ENCODE measurements around the gene PACSIN1. TPM values are rescaled to one million over a fixed set of nuclear protein-coding genes. Genes with fewer than 3 reads are reported as not detected.

The PACSIN1 gene
- total and polyA plus RNA-seq, 2 experiments from 2014 or later: 0.05 to 0.37 TPM

- Histone ChIP-seq H3K4me2 (peak overlapping the region; percentile 93), H3K27ac (no peak overlapping the region), H3K79me2 (no peaks in the 10 kb centered on the region), H3K4me3 (peak overlapping the region; percentile 33), H3K27me3 (peaks cover 14% of the 10 kb centered on the region), H4K20me1 (ENCODE audit: insufficient read depth, poor library complexity, severe bottlenecking) (no peaks in the 10 kb centered on the region), H2AFZ (peak overlapping the region; percentile 33), H3K4me1 (ENCODE audit: insufficient read depth) (peaks cover 4% of the 10 kb centered on the region), H3K36me3 (replicated peaks; ENCODE audit: insufficient read depth, low read depth) (no peaks in the 10 kb centered on the region), H3K9me3 (ENCODE audit: low read depth) (no peaks in the 10 kb centered on the region), H3K9me2 (replicated peaks; ENCODE audit: insufficient read depth) (no peaks in the 10 kb centered on the region)
- no peak for DNase-seq (ENCODE audit: low spot score)
- 36% methylated on average over 23 of the region's 28 CpGs for WGBS (ENCODE audit: low lambda C conversion rate, missing lambda C conversion rate)
- TF ChIP-seq CTCF (IDR thresholded peaks at IDR 0.05; ENCODE audit: poor library complexity) (no peak), EZH2 (IDR thresholded peaks at IDR 0.05; ENCODE audit: borderline replicate concordance) (no peak), EZH2phosphoT487 (IDR thresholded peaks at IDR 0.05; ENCODE audit: low read depth, severe bottlenecking, unreplicated experiment) (no peak)
These were observed 638 bp downstream of the PACSIN1 start for GRCh38 chr6:34466242-34467185.

GRCh38 chr6:34468378-34468892 lies 2.6 kb downstream of the PACSIN1 start:
- H3K4me1 ChIP-seq (ENCODE audit: insufficient read depth): peaks cover 4% of the 10 kb centered on the region
- no peaks in the 10 kb centered on the region for H3K79me2 ChIP-seq
- no peaks in the 10 kb centered on the region for H3K9me2 ChIP-seq (replicated peaks; ENCODE audit: insufficient read depth)
- H3K27me3 ChIP-seq: peaks cover 14% of the 10 kb centered on the region
- no peak overlapping the region for H2AFZ ChIP-seq
- TF ChIP-seq CTCF (IDR thresholded peaks at IDR 0.05; ENCODE audit: poor library complexity) (no peak), EZH2phosphoT487 (IDR thresholded peaks at IDR 0.05; ENCODE audit: low read depth, severe bottlenecking, unreplicated experiment) (no peak), EZH2 (IDR thresholded peaks at IDR 0.05; ENCODE audit: borderline replicate concordance) (no peak)
- no peak overlapping the region for H3K27ac ChIP-seq
- H3K4me3 ChIP-seq: no peak overlapping the region
- H3K36me3 ChIP-seq (replicated peaks; ENCODE audit: insufficient read depth, low read depth): no peaks in the 10 kb centered on the region
- no peaks in the 10 kb centered on the region for H3K9me3 ChIP-seq (ENCODE audit: low read depth)
- 90% methylated on average over 4 of the region's 4 CpGs for WGBS (ENCODE audit: low lambda C conversion rate, missing lambda C conversion rate)
- no peaks in the 10 kb centered on the region for H4K20me1 ChIP-seq (ENCODE audit: insufficient read depth, poor library complexity, severe bottlenecking)
- no peak overlapping the region for H3K4me2 ChIP-seq
- DNase-seq (ENCODE audit: low spot score): no peak

- TF ChIP-seq EZH2phosphoT487 (IDR thresholded peaks at IDR 0.05; ENCODE audit: low read depth, severe bottlenecking, unreplicated experiment): no peak
- TF ChIP-seq EZH2 (IDR thresholded peaks at IDR 0.05; ENCODE audit: borderline replicate concordance): no peak
- TF ChIP-seq CTCF (IDR thresholded peaks at IDR 0.05; ENCODE audit: poor library complexity): no peak
- Histone ChIP-seq H4K20me1 (ENCODE audit: insufficient read depth, poor library complexity, severe bottlenecking) (no peaks in the 10 kb centered on the region), H3K36me3 (replicated peaks; ENCODE audit: insufficient read depth, low read depth) (no peaks in the 10 kb centered on the region)
These were observed 3.6 kb downstream of the PACSIN1 start for GRCh38 chr6:34469499-34469898.

More at GRCh38 chr6:34469499-34469898, 3.6 kb downstream of the PACSIN1 start:
- H3K27me3 ChIP-seq: peaks cover 14% of the 10 kb centered on the region
- no peak overlapping the region for H2AFZ ChIP-seq
- no peak overlapping the region for H3K4me2 ChIP-seq
- no peak for DNase-seq (ENCODE audit: low spot score)
- H3K4me3 ChIP-seq: no peak overlapping the region
- peaks cover 4% of the 10 kb centered on the region for H3K4me1 ChIP-seq (ENCODE audit: insufficient read depth)
- H3K9me2 ChIP-seq (replicated peaks; ENCODE audit: insufficient read depth): no peaks in the 10 kb centered on the region
- H3K79me2 ChIP-seq: no peaks in the 10 kb centered on the region
- H3K9me3 ChIP-seq (ENCODE audit: low read depth): no peaks in the 10 kb centered on the region
- H3K27ac ChIP-seq: no peak overlapping the region
- 84% methylated on average over 3 of the region's 3 CpGs for WGBS (ENCODE audit: low lambda C conversion rate, missing lambda C conversion rate)

All from hepatocyte (in vitro differentiated cells).